HTR-8/SVneo (cell line): ENCODE data around the gene JARID2.
"Not testable (repeated sequence)": the region's sequence is repeated elsewhere in the genome, so short reads cannot be mapped to it uniquely, and the experiment has no call there.

ENCODE experiments used
- DNase-seq: peaks from one replicate; pipeline ENCODE4 v3.0.0; 2011; ENCODE audit warnings: low spot score, mixed read lengths; ENCODE audit not compliant: insufficient read length
- FAIRE-seq: peaks from 2 replicates; lab custom pipeline; 2011; peaks lifted over from hg19 to GRCh38; lab: Jason Lieb, UNC

JARID2 gene

GRCh38 chr6:15285682-15286294 lies 39.9 kb downstream of the JARID2 start:
- FAIRE-seq (no peak), DNase-seq (no peak)

- no peak for DNase-seq
- FAIRE-seq = no peak
Observed at GRCh38 chr6:15287670-15288375, 42.0 kb downstream of the JARID2 start.

GRCh38 chr6:15288856-15289255 lies 43.0 kb downstream of the JARID2 start:
- no peak for DNase-seq
- FAIRE-seq = no peak

- not testable (repeated sequence) for FAIRE-seq, DNase-seq
Observed at GRCh38 chr6:15289456-15289855, 43.6 kb downstream of the JARID2 start.

GRCh38 chr6:15290067-15290680 lies 44.3 kb downstream of the JARID2 start:
- no peak for FAIRE-seq
- DNase-seq = no peak

GRCh38 chr6:15290962-15291704 lies 45.3 kb downstream of the JARID2 start:
- no peak for DNase-seq
- FAIRE-seq = no peak

- FAIRE-seq (no peak), DNase-seq (no peak)
Observed at GRCh38 chr6:15292721-15293302, 46.9 kb downstream of the JARID2 start.

- FAIRE-seq (no peak), DNase-seq (no peak)
Observed at GRCh38 chr6:15293674-15294073, 47.8 kb downstream of the JARID2 start.

GRCh38 chr6:15294504-15294903 lies 48.6 kb downstream of the JARID2 start:
- DNase-seq (no peak), FAIRE-seq (no peak)

- FAIRE-seq = no peak
- no peak for DNase-seq
Observed at GRCh38 chr6:15296249-15296648, 50.4 kb downstream of the JARID2 start.

GRCh38 chr6:15296735-15297134 lies 50.9 kb downstream of the JARID2 start:
- DNase-seq (no peak), FAIRE-seq (no peak)

GRCh38 chr6:15297167-15297566 lies 51.3 kb downstream of the JARID2 start:
- DNase-seq, FAIRE-seq: not testable (repeated sequence)

GRCh38 chr6:15297895-15298590 lies 52.2 kb downstream of the JARID2 start:
- DNase-seq (no peak), FAIRE-seq (no peak)

GRCh38 chr6:15299430-15300131 lies 53.7 kb downstream of the JARID2 start:
- FAIRE-seq (no peak), DNase-seq (peak; percentile 54)

GRCh38 chr6:15301179-15302006 lies 55.5 kb downstream of the JARID2 start:
- no peak for FAIRE-seq
- DNase-seq = no peak

GRCh38 chr6:15303162-15303919 lies 57.5 kb downstream of the JARID2 start:
- no peak for FAIRE-seq
- no peak for DNase-seq

GRCh38 chr6:15303920-15304291 lies 58.0 kb downstream of the JARID2 start:
- DNase-seq = no peak
- FAIRE-seq = no peak
